Esophagus muscularis mucosa (tissue), 4 donors: ENCODE data around the gene ULK3. TPM values are rescaled to one million over a fixed set of nuclear protein-coding genes. Genes with fewer than 3 reads are reported as not detected.

Source experiments
- DNase-seq: peaks from one replicate; pipeline ENCODE4 v3.0.0-alpha.2; 2017; ENCODE audit errors: extremely low spot score
- H3K27ac ChIP-seq, 4 donors: fragments of 200-600 bp; sonication (generic); replicated peaks in 1 of 4; 1 replicate in 3 of 4; 2 replicates in 1 of 4; pipeline ENCODE4 v1.5.1; 2016 to 2019; ENCODE audit warnings: mild to moderate bottlenecking in 1 of 4
- H3K27me3 ChIP-seq, 4 donors: fragments of 200-600 bp; sonication (generic); one replicate each; pipeline versions ENCODE4 v1.5.1 to v1.6.0; 2016 to 2019
- H3K36me3 ChIP-seq, 4 donors: fragments of 200-600 bp; sonication (generic); one replicate each; pipeline ENCODE4 v1.5.1; 2016 to 2019
- H3K4me1 ChIP-seq, 4 donors: fragments of 200-600 bp; sonication (generic); one replicate each; pipeline ENCODE4 v1.5.1; 2016 to 2019
- H3K4me3 ChIP-seq, 4 donors: fragments of 200-600 bp; sonication (generic); 1 replicate in 2 of 4; 2 replicates in 2 of 4; pipeline ENCODE4 v1.5.1; 2016 to 2019; ENCODE audit warnings: mild to moderate bottlenecking in 4 of 4, moderate library complexity in 1 of 4
- H3K9me3 ChIP-seq, 4 donors: fragments of 200-600 bp; sonication (generic); 1 replicate in 3 of 4; 2 replicates in 1 of 4; pipeline ENCODE4 v1.5.1; 2016 to 2019
- EP300 ChIP-seq: sonication (generic); formaldehyde crosslinking; IDR thresholded peaks from one replicate; pipeline ENCODE4 v1.6.1; 2017; ENCODE audit warnings: antibody characterized with exemption
- POLR2A ChIP-seq: fragments of 450-650 bp; IDR thresholded peaks from one replicate; pipeline ENCODE4 v1.6.1; 2017; ENCODE audit warnings: antibody characterized with exemption, moderate library complexity, mild to moderate bottlenecking, low read depth
- POLR2AphosphoS5 ChIP-seq, 2 donors: sonication (generic); formaldehyde crosslinking; IDR thresholded peaks; one replicate each; pipeline ENCODE4 v1.6.1; 2017; ENCODE audit warnings: antibody characterized with exemption in 2 of 2
- WGBS: methylation state at CpG from one replicate; pipeline ENCODE4 v1.1.5; 2018; 5-methylcytosine and 5-hydroxymethylcytosine counted together
- intact Hi-C: fragments of 100-400 bp; cut with DNase I; formaldehyde crosslinking; loops from one replicate; pipeline ENCODE4 v1.15.1; 2023
- total RNA-seq, 4 donors: library from RNA; depleted of rRNA; stranded (reverse); fragments of >200 nt; gene quantifications; one replicate each; pipeline versions ENCODE4 v1.1.0 to v1.2.1, GENCODE V29; 2016
- TF ChIP-seq, protein P1 (sequence below), 3 experiments: fragments of 200-600 bp in 2 of 3; fragments of 450-650 bp in 1 of 3; sonication (generic) in 2 of 3; IDR thresholded peaks; one replicate each; pipeline ENCODE4 v1.5.1; 2017 to 2019; ENCODE audit warnings: antibody characterized with exemption in 3 of 3, mild to moderate bottlenecking in 2 of 3, moderate library complexity in 1 of 3

ULK3 gene
- total RNA-seq, 4 donors from 2014 or later: 24.5 to 49.2 (median 35.4) TPM

DNA sequence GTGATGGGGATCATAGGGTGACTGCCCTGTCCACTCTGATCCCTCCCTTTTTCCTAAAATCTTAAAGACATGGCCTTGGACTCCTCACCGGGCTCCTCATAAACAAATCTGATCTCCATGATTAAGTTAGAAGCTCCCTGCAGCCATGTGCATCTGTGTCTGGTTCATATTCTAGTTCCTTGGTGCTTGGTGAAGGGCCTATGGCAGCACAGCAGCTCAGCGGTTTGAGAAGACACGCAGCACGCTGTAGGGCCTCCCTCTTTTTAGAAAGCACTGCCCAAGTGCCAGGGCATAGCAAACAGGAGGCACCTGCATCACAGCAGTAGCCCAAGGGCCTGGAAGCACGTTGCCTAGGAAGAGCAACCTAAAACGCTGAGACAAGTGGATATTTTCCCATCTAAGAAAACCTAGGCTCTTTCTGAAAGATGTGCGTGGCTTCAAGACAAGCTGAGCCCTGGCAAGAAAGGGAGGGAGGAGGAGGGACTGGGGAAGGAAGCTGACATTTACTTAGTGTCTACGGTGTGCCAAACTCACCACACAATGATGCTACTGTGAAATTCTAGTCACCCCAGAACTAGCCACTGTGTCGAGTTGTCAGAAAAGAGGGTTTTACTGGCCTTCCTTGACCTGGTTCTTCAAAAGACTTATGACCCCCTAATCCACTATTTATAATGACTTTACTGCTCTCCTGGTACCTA, 14.9 kb upstream of the ULK3 start:
- 51% methylated on average over 9 of the region's 9 CpGs for WGBS
- DNase-seq: no peak
- Histone ChIP-seq H3K27me3 (no peaks in the 10 kb centered on the region), H3K9me3 (no peaks in the 10 kb centered on the region), H3K4me1 (peaks cover 38 to 49% (median 43%) of the 10 kb centered on the region in 4 donors), H3K4me3 (no peak overlapping the region), H3K36me3 (peaks cover 15 to 23% (median 19%) of the 10 kb centered on the region in 4 donors), H3K27ac (no peak overlapping the region)
- intact Hi-C loops: no loop called here
- TF ChIP-seq POLR2AphosphoS5 (IDR thresholded peaks at IDR 0.05) (no peak), EP300 (no peak), POLR2A (no peak)
- TF ChIP-seq, protein P1, sequence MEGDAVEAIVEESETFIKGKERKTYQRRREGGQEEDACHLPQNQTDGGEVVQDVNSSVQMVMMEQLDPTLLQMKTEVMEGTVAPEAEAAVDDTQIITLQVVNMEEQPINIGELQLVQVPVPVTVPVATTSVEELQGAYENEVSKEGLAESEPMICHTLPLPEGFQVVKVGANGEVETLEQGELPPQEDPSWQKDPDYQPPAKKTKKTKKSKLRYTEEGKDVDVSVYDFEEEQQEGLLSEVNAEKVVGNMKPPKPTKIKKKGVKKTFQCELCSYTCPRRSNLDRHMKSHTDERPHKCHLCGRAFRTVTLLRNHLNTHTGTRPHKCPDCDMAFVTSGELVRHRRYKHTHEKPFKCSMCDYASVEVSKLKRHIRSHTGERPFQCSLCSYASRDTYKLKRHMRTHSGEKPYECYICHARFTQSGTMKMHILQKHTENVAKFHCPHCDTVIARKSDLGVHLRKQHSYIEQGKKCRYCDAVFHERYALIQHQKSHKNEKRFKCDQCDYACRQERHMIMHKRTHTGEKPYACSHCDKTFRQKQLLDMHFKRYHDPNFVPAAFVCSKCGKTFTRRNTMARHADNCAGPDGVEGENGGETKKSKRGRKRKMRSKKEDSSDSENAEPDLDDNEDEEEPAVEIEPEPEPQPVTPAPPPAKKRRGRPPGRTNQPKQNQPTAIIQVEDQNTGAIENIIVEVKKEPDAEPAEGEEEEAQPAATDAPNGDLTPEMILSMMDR (IDR thresholded peaks at IDR 0.05): no peak

DNA sequence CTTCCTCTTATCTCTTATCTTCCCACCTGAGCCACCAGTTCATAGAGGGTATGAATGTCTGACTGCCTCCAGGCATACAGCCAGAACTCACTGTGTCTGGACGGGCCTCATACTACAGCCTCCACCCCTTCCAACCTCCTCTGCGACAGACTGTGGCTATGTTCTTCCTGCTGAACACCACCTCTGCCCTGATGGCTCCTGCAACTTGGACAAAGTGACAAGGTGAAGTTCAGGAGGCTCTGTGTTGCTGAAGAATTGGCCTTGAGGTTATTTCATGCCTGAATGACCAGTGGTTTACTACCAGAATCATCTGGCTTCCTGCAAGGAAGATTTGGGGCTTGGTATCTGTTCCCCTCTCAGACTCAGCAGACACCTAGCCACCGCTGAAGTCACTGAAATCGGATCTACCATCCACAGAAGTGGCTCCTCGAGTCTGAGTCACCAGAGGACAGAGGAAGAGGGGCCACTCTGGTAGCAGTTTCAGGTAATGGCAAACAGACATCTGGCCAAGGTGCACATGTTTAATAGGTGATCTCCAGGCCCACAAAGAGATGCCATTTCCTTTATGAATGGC, 14.2 kb upstream of the ULK3 start:
- intact Hi-C loops: no loop called here
- no peaks in the 10 kb centered on the region for H3K9me3 ChIP-seq
- 74% methylated on average over 5 of the region's 5 CpGs for WGBS
- no peak overlapping the region for H3K4me3 ChIP-seq
- H3K4me1 ChIP-seq: peaks cover 38 to 49% (median 42%) of the 10 kb centered on the region in 4 donors
- H3K27me3 ChIP-seq: no peaks in the 10 kb centered on the region
- peaks cover 22 to 30% (median 26%) of the 10 kb centered on the region in 4 donors for H3K36me3 ChIP-seq
- no peak overlapping the region for H3K27ac ChIP-seq
- no peak for TF ChIP-seq POLR2A
- TF ChIP-seq, protein P1 (IDR thresholded peaks at IDR 0.05): no peak
- no peak for TF ChIP-seq POLR2AphosphoS5 (IDR thresholded peaks at IDR 0.05)
- TF ChIP-seq EP300: no peak
- DNase-seq: no peak

DNA sequence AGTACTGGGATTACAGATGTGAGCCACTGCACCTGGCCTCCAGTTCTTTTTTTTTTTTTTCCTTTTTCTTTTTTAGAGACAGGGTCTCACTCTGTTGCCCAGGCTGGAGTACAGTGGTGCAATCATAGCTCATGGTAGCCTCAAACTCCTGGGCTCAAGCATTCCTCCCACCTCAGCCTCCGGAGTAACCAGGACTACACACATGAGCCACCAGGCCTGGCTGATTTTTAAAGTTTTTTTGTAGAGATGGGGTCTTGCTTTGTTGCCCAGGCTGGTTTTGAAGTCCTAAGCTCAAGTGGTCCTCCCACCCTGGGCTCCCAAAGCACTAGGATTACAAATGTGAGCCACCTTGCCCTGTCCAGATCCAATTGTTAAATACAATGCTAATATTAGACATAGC, 13.6 kb upstream of the ULK3 start:
- H3K4me3 ChIP-seq: no peak overlapping the region
- no peak overlapping the region for H3K27ac ChIP-seq
- H3K9me3 ChIP-seq: no peaks in the 10 kb centered on the region
- 100% methylated on average over 1 of the region's 1 CpG for WGBS
- no peak for DNase-seq
- peaks cover 38 to 49% (median 42%) of the 10 kb centered on the region in 4 donors for H3K4me1 ChIP-seq
- TF ChIP-seq EP300: no peak
- TF ChIP-seq, protein P1 (IDR thresholded peaks at IDR 0.05): no peak
- TF ChIP-seq POLR2A: no peak
- no peak for TF ChIP-seq POLR2AphosphoS5 (IDR thresholded peaks at IDR 0.05)
- H3K27me3 ChIP-seq: no peaks in the 10 kb centered on the region
- H3K36me3 ChIP-seq: peaks cover 28 to 36% (median 32%) of the 10 kb centered on the region in 4 donors
- intact Hi-C loops: no loop called here

DNA sequence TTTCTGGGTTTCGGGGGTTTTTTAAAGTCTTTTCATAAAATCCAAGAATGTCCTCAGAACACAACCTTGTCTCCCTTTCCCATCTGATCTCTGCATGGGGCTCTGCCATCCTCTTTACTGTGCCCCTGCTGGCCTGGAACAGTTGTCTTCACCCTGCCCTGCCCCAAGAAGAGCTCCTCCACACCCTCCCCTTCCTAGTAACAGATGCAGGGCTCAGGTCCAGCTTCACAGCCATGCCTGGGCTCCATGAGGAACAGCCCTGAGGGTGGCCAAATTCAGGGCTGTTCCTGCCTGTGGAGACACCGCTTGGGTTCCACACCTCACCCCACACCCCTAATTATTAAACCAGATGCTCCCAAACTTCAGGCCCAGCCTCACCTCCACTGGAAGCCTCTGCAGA, 12.9 kb upstream of the ULK3 start:
- intact Hi-C loops: no loop called here
- 89% methylated on average over 2 of the region's 2 CpGs for WGBS

More for the DNA sequence above, 12.9 kb upstream of the ULK3 start:
- Histone ChIP-seq H3K9me3 (no peaks in the 10 kb centered on the region), H3K4me1 (peaks cover 38 to 49% (median 42%) of the 10 kb centered on the region in 4 donors), H3K4me3 (no peak overlapping the region), H3K27me3 (no peaks in the 10 kb centered on the region), H3K36me3 (peaks cover 35 to 43% (median 39%) of the 10 kb centered on the region in 4 donors), H3K27ac (no peak overlapping the region)
- no peak for DNase-seq
- TF ChIP-seq, protein P1 (IDR thresholded peaks at IDR 0.05): no peak
- no peak for TF ChIP-seq EP300
